NCI-H2227 (cell line): ENCODE results near the gene TMEM69.
"Not testable (repeated sequence)": the region's sequence is repeated elsewhere in the genome, so short reads cannot be mapped to it uniquely, and the experiment has no call there.

Source experiments
- DNase-seq: peaks from one replicate; lab custom pipeline; 2025; ENCODE audit not compliant: unreplicated experiment; lab: John Stamatoyannopoulos, UW

Gene TMEM69, protein sequence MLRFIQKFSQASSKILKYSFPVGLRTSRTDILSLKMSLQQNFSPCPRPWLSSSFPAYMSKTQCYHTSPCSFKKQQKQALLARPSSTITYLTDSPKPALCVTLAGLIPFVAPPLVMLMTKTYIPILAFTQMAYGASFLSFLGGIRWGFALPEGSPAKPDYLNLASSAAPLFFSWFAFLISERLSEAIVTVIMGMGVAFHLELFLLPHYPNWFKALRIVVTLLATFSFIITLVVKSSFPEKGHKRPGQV

DNA sequence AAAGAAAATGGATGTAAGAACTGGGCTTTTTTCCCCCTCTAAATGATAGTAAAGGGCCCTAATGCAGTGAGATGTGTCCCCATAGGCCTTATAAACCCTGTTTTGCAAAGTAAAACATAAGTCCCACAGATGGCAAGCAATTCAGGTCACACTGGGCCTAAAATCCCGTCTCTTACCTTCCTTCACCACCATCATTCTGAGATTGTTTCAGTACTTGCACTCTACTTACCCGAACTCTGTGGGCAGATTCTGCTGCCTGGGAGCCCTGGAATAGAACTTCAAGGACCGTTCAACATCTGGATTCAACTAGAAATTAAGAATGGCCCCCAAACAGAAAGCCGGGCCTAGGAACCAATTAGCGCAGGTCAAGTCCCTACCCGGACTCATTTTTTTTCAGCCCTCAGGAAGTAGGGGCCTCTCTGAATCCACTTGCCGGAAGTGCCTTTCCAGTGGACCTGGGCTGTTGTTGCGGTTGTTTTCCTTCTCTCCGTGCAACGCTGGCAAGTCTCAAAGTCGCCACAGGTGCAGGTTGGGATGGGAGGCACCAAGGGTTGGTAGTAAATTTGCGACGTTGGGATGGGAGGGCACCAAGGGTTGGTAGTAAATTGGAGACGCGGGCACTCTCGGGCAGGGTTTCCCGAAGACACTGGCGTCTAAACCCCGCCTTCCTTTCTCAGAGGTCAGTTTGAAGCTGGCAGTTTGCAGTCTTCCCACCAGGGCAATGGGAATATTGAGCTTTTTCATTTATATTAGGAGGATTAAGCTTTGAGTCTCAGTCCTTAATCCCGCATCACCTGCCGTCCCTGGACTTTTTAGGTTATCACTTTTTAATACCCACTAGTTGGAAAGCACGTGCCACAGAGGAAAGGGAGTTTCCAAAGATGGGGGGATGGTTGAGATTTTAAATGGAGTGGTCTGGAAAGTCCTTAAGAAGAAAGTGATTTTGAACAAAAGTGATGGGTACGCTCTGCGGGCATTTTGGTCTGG is at the start of gene TMEM69:
Gene TMEM69, plus strand, starts transcription at position 428 of the 987 bp plus-strand sequence. CDS start 2,888 bp downstream, outside the sequence.
- peak; percentile 92 for DNase-seq

GRCh38 chr1:45640293-45640692 is 47.7 kb upstream of the TMEM69 start:
- DNase-seq = no peak

DNA sequence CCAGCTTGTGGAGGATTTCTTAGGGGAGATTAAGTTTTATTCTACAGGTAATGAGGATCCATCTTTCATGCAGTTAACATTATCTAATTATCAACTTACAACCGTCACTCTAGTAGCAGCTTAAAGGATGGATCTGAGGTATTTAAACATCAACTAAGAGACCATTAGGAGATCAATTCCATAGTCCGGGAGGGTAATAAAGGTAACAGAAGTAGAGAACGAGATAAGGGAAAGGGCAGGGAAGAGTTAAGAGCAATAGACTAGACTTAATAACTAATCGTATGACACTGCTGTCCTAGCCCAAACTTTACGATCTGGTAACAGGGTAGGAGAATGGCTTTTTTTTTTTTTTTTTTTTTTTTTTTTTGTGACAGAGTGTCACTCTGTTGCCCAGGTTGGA is 44.7 kb upstream of the TMEM69 start:
- no peak for DNase-seq

DNA sequence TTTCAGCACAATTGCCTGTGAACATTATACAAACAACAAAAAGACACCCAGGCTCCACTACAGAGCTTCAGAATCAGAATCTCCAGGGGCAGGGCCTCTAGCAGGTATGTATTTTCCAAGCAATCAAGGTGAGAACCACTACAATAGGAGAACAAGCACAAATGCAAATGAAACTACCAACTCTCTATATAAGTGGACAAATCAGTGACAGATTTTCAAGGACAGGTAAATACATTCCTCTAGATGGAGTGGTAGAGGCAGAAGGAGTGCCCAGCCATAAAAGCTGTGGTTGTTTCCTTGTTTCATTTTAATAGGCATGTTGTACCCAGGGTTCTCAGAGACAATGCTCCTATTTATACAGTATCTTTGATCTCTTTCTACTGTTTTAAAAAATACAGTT is 44.0 kb upstream of the TMEM69 start:
- no peak for DNase-seq

DNA sequence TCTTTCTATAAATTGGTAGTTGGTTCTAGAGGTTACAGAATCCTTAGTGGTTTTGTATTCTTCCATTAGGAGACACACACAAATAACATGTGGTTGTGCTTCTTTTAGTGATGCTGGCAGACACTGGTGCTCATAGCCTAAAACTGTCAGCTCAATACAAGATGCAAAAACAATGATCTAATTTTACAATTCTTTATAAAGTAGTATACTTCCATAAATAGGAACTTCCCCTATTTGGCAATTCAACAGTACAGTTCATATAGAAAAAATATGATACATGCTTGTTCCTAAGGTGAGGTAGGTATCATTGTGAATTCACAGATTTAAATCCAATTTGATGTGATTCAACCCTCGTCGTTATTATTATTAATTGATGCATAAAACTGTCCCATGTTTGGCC is 43.3 kb upstream of the TMEM69 start:
- no peak for DNase-seq

- no peak for DNase-seq
Measured at GRCh38 chr1:45647248-45648021, 40.5 kb upstream of the TMEM69 start.

GRCh38 chr1:45654540-45655280 is 33.3 kb upstream of the TMEM69 start:
- no peak for DNase-seq

DNA sequence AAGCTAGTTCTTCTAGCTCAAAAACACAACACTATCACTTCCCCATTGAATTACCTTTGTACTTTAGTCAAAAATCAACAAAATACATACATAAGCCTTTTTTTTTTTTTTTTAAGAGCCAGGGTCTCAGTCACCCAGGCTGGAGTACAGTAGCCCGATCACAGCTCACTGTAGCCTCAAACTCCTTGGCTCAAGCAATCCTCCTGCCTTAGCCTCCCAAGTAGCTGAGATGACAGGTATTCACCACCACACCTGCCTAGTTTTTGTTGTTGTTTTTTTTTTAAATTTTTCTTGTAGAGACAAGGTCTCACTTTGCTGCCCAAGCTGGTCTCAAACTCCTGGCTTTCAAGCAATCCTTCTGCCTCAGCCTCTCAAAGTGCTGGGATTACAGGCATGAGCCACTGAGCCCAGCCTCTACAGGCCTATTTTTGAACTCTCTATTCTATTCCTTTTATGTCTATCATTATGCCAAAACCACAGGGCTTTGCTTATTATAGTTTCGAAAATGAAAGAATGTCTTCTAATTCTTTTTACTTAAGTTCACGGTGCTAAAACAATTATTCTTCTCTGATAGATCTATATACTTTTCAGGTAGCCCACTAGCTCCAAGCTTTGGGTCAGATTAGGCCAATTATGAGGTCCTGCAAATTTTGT is 31.3 kb upstream of the TMEM69 start:
- DNase-seq = no peak

DNA sequence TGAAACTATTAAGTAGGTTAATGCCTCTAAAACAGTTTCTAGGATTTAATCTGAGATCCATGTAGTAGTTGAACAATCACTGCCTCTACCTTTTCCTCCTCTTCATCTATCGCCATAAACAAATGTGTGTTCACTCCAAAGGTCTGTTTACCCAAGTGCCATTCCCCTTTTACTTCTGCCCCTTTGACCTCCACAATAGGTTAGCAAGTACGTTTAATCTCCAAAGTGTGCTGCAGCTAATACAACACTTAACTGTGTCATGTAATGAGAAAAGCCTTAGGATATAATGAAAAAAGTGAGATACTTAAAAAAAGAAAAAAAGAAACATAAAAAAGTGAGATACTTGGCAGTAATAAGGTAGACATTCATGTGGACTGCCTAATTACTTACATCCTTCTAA is 29.8 kb upstream of the TMEM69 start:
- DNase-seq = no peak

- no peak for DNase-seq
Measured at GRCh38 chr1:45659222-45659621, 28.8 kb upstream of the TMEM69 start.

DNA sequence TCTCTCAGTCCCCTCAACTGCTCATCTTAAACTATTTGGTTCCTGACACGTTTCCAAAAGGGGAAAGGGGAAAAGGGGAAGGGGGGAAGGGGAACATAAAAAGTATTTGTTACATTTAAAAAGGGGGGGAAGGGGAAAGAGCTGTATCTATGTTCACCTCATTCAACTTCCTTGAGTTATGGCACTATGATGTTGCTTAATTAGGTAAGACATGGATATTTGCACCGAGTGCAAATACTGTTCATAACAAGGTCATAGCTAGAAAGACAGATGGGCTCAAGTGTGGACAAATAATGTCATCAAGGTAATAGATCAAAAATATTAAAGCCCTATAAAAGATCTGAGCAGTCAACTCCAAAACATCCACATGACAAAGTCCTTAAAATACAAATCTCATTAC is 27.6 kb upstream of the TMEM69 start:
- no peak for DNase-seq

GRCh38 chr1:45666836-45667235 is 21.1 kb upstream of the TMEM69 start:
- DNase-seq = no peak

DNA sequence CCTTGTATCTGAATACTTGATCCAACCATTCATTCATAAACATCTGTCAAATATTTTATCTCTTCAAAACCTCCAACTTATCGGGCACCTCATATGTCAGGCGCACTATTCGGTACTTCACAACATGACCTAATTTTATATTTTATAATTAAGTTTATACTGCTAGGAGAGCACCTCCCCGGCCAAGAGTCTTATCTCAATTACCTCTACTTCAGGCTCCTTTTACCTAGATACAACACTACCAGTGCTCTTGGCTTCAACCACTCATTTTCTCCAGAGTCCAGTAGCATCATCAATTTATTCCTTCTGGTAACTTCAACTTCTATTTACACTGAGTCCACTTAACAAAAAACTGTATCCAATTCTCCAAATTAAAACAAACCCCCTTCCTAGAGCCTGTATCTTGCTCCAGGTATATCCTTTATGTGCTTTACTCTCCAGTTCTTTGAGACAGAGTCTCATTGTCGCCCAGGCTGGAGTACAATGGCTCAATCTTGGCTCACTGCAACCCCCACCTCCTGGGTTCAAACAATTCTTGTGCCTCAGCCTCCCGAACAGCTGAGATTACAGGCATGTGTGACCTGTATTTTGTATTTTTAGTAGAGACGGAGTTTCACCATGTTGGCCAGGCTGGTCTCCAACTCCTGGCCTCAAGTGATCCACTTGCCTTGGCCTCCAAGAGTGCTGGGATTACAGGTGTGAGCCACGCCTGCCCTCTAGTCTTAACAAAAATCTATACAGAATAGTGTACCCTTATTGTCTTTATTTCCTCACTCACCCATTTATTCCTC is 20.5 kb upstream of the TMEM69 start:
- DNase-seq = no peak

- DNase-seq = no peak
Measured at GRCh38 chr1:45668526-45668925, 19.5 kb upstream of the TMEM69 start.

GRCh38 chr1:45669379-45669778 is 18.6 kb upstream of the TMEM69 start:
- DNase-seq = no peak

- no peak for DNase-seq
Measured at GRCh38 chr1:45669859-45670655, 17.9 kb upstream of the TMEM69 start.

GRCh38 chr1:45673956-45674355 is 14.0 kb upstream of the TMEM69 start:
- DNase-seq = no peak

DNA sequence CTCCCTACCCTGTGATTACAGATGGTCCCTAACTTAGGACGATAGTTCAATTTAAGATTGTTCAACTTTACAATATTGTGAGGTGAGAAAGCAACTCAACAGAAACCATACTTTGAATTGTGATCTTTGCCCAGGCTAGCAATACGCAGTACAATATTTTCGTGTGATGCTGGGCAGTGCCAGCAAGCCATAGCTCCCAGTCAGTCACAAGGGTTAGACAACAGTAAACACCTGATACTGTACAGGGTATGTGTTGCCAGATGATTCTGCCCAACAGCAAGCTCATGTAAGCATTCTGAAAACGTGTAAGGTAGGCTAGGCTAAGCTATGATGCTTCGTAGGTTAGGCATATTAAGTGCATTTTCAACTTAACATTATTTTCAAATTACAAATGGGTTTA is 13.5 kb upstream of the TMEM69 start:
- no peak for DNase-seq

DNA sequence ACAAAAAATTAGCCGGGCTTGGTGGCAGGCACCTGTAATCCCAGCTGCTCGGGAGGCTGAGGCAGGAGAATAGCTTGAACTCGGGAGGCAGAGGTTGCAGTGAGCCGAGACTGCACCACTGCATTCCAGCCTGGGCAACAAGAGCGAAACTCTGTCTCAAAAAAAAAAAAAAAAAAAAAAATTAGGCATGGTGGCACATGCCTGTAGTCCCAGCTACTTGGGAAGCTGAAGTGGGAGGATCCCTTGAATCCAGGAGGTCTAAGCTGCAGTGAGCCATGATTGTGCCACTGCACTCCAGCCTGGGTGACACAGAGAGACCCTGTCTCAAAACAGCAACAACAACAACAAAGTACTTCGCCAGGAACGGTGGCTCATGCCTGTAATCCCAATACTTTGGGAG is 11.4 kb upstream of the TMEM69 start:
- DNase-seq = not testable (repeated sequence)
